Stimulated activated CD4-positive, alpha-beta T cell treated with anti-CD3 and anti-CD28 coated beads, TNF-alpha, amount 100 ng/mL, for 1 hour (primary cell): ENCODE results near the gene TRIM59.

ENCODE experiments used
- DNase-seq, 3 donors: peaks; one replicate each; pipeline ENCODE4 v3.0.0-alpha.2; 2020; ENCODE audit warnings: low read depth in 3 of 3, low spot score in 1 of 3

Gene TRIM59

GRCh38 chr3:160403796-160404470, 45.7 kb downstream of the TRIM59 start:
- no peak for DNase-seq

DNA sequence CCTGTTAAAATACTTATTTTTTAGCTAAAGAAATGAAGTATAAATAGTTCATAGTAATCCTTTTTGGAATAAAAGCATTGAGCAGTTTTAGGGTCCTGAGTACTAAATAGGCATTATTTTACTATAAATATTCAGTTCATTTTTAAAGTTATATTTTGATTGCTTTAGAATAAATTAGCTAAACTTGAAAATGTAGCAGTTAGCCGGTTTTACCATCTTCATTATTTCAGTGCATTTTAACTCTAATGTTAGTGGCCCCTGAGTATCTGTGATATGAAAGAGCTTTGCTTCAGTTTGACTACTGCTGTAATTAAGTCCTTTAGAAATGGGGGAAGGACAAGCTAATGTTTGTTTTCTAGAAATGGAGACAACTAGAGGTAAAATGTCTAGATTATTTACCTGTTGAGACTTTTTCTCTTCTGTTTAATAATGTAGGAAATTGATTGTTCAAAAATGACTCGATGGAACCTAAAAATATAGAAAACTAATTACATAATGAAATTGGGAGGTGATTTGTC, 46.5 kb downstream of the TRIM59 start:
- DNase-seq = no peak

DNA sequence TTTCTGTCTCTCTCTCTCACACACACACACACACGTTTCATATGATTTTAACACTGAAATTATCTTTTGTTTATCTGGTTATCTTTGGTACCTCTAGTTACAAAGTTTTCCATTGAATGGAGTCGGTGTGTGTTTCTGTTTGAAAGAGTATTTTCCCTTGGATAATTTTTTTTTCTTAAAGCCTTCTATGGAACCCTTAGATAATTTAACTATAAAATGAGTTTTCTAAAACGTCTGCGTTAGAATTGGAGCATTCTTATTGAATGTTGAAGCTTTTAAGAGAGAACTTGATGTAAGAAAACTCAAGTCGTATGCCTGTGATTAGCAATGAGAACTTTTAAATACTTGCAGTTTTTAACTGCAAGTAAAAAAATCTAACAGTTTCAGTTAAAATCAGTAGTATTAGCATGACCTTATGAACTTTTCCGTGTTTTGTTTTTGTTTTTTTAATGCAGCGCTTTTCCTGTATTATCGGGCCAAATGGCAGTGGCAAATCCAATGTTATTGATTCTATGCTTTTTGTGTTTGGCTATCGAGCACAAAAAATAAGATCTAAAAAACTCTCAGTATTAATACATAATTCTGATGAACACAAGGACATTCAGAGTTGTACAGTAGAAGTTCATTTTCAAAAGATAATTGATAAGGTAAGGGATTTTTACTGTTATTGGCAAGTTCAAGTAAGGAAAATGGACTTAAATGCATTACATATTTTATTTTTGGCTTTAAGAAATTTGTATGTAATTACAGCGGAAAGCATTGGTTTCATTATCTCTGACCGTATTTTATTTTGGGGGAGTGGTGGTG, 47.2 kb downstream of the TRIM59 start:
- no peak for DNase-seq

GRCh38 chr3:160401291-160402095, 48.1 kb downstream of the TRIM59 start:
- DNase-seq = no peak

GRCh38 chr3:160400702-160401150, 48.9 kb downstream of the TRIM59 start:
- peak in 1 of 3 donors; percentile 4 for DNase-seq

DNA sequence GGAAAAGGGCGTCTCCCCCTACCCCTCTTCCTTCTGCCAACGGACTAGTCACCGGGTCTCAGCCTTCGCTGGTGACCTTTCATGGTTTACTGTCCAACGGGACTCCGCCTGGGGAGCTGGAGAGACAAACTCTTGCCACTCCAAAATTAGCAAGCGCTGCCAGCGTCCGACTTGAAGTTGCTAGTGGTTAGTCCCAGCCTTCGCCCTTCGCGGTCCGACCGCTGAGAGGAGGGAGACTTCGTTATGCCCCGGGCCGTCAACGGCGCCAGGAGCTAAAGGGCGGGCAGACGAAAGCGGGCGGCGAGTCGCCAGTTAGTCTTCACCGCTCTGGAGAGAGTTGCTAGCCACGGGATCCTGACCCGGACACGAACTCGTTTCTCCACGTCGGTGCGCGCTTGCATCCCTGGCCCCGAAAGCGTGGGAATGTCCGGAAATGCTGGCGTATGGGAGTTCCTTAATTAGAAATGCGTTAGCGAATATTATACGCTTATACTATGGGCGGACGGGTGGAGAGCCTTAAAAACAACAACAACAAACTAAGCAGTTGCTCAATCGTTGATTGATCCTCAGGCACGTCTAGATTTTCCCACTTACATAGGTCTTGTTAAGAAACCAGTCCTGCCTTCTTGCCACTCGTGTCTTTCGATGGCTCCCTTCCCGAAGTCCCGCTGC, 49.4 kb downstream of the TRIM59 start:
- peak in 2 of 3 donors; percentile 5 to 12 for DNase-seq

GRCh38 chr3:160399125-160400029, 50.2 kb downstream of the TRIM59 start, which contains the start of the genes IFT80 and SMC4:
Gene IFT80 (minus strand): TSS chr3:160399225. CDS start chr3:160384600, 14,625 bp downstream.
Gene SMC4 (plus strand): TSS chr3:160399650. CDS start chr3:160400827, 1,177 bp downstream.
- peak; percentile 90 to 92 (median 91) for DNase-seq

DNA sequence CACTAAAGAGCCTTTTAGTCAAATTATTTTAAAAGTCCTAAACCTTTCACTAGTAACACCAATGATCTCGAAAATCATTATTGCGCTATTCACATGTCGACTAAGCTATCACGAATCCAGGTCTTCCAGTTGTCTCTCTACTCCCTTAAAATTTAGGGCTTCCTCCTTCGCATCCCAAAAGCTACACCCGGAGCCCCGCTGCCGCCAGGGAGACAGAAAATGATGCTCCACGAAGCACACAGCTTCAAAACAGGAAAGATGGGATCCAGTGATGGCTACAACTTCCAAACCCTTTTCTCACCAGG, 50.8 kb downstream of the TRIM59 start:
- no peak for DNase-seq

DNA sequence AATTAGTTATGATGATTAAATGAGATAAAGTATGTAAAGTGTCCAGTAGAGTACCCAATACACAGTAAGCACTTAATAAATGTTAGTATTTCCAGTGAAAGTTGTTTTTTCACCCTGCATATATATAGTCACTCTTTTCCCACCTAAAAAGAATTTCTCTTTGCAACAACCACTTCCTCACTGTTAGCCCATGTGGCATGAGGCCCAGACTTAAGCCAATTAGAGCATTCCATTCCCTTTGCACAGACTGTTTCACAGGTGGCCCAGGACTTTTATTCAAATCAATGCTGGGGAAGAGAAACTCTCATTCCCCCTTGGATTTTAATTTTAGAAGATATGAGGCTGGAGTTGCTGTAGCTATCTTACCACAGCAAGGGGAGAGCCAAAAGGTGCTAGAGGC, 54.3 kb downstream of the TRIM59 start:
- no peak for DNase-seq

DNA sequence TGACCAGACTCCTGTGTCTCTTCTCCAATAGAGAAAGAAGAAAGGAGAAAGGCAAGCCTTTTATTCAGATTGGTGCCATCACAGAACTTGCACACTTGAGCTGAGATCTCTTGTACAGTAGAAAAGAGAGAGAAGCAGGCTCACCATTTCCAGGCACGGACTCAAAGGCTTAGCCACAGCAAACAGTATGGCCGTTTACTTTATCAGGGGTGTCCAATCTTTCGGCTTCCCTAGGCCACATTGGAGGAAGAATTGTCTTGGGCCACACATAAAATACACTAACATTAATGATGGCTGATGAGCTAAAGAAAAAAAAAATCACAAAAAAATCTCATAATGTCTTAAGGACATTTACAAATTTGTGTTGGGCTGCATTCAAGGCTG, 55.6 kb downstream of the TRIM59 start:
- no peak for DNase-seq

- DNase-seq = no peak
Observed at GRCh38 chr3:160393346-160394008, 56.1 kb downstream of the TRIM59 start.

GRCh38 chr3:160392798-160393197, 56.8 kb downstream of the TRIM59 start:
- no peak for DNase-seq

- DNase-seq = no peak
Observed at GRCh38 chr3:160390565-160391138, 58.9 kb downstream of the TRIM59 start.
